Measurements from ENCODE around the gene EPB41L4A.
"Not testable (repeated sequence)": the region's sequence is repeated elsewhere in the genome, so short reads cannot be mapped to it uniquely, and the experiment has no call there.

The EPB41L4A gene

DNA sequence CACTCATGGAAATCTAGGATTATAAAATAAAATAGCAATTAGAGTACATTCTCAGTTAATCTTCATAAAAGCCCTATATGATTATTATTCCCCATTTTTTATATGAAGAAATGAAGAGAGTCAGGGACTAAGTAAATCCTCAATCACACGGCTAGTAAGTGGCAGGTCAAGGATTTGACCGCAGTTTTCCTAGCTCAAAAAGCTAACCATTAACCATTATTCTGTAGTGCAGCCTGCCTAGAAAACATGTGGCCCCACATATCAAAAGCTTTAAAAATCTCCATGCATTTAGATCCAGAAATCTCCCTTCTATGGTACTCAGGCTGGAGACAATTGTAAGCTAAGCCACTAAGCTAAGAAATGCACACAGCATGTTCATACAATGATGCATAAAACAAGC, 21.4 kb downstream of the EPB41L4A start:
- no peak for DNase-seq (ENCODE audit: low read depth in 2 of 2)

GRCh38 chr5:112396430-112396829, 22.6 kb downstream of the EPB41L4A start:
- no peak for DNase-seq (ENCODE audit: low read depth in 2 of 2)

DNA sequence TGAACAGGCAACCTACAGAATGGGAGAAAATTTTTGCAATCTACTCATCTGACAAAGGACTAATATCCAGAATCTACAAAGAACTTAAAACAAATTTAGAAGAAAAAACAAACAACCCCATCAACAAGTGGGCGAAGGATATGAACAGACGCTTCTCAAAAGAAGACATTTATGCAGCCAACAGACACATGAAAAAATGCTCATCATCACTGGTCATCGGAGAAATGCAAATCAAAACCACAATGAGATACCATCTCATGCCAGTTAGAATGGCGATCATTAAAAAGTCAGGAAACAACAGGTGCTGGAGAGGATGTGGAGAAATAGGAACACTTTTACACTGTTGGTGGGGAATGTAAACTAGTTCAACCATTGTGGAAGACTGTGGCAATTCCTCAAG, 23.8 kb downstream of the EPB41L4A start:
- not testable (repeated sequence) for DNase-seq (ENCODE audit: low read depth in 2 of 2)

DNA sequence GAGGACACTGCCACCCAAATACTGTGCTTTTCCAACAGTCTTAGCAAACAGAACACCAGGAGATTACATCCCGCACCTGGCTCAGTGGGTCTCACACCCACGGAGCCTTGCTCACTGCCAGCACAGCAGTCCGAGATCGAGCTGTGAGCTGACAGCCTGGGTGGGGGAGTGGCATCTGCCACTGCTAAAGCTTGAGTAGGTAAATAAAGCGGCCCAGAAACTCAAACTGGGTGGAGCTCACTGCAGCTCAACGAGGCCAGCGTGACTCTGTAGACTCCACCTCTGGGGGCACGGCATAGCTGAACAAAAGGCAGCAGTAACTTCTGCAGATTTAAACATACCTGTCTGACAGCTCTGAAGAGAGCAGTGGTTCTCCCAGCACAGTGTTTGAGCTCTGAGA, 28.8 kb downstream of the EPB41L4A start:
- DNase-seq (ENCODE audit: low read depth in 2 of 2): no peak

GRCh38 chr5:112388739-112389138, 30.3 kb downstream of the EPB41L4A start:
- no peak for DNase-seq (ENCODE audit: low read depth in 2 of 2)

DNA sequence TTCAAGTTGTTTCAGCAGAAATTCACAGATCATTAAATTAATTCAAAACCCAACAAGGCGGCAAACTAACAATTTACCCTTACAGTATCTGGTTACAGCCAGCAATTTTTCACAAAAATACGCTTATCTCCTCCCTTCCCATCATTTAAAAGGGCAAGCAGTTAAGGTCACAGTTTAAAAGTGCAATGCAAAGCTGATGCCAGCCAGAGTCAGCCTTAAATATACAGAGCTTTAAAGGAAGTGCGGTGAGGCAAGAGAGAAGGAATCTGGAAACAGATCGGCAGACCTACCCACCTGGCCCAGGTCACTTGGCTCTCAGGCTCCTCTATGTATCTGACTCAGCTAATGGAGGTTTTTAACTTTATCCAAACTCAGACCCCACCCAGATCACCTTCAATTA, 31.0 kb downstream of the EPB41L4A start:
- no peak for DNase-seq (ENCODE audit: low read depth in 2 of 2)

DNA sequence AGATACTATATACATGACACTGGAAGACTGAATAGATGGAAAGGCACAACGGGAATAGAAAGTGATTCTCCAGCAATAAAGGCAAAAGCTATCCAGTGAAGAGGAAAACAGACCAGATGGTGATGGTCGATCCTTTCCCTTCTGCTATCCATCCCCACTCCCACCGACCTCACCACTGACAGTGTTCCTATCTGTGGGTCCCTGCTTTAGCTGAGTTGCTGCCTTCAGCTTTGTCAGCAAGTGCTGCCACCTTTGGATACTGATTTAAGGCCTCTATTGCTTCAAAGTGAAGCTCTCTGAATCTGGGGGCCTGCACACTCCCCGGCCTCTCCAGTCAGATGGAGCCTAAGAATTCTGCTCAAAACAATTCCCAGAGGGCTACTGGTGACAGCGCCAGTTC, 32.3 kb downstream of the EPB41L4A start:
- DNase-seq (ENCODE audit: low read depth in 2 of 2): no peak

DNA sequence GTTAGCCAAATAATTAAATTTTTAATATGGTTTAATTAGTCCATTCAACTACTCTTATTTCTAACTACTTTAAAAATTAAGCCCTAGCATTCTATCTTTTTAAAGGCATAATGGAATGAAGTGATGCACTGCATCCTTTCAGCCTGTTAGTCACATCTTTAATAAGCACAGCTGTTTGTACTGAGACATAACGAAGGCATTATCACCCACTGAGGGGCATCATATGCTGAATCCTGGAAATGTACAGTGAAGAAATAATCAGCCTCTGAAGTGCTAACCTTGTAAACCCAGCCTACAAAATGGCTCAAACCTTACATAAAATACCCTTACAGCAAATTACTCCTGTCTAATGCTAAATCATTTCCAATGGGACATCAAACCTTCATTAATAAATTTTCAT, 33.1 kb downstream of the EPB41L4A start:
- DNase-seq (ENCODE audit: low read depth in 2 of 2): no peak

DNA sequence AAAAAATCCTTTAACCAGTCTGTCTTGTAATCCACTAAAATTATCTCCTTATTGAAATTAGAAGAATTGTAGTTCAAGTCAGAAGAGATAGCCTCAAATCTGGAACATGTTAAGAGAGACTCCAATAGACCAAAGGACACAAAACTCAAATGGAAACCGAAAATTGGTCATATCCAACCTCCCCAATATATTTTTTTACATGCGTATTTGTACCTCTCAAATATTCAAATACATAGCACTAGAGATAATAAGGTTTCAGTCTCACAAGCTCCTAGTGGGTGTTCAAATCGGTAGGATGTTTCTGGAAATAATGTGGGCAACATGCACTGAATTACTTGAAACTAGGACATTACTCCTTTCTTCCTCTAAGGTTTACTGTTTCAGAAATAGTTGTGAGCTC, 33.5 kb downstream of the EPB41L4A start:
- no peak for DNase-seq (ENCODE audit: low read depth in 2 of 2)

- no peak for DNase-seq (ENCODE audit: low read depth in 2 of 2)
Observed at GRCh38 chr5:112384523-112384922, 34.6 kb downstream of the EPB41L4A start.

DNA sequence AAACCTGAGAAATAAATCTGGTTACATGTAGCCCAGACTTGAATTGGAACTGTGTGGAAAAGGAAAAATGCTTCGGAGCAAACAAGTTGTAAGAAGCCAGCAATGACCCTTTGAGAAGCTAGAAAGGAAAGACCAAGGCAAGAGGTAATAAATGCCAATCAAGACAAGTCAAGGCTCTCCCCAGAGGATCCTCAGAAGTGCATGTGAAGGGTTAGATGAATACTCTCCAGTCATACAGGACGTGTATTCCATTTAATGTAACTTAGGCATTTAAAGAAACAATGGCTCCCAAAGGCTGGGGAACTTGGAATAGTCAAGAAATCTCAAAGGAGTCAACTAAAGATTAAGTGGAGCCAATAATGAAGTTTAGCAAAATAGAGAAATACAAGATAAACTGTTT, 36.2 kb downstream of the EPB41L4A start:
- DNase-seq (ENCODE audit: low read depth in 2 of 2): no peak

DNA sequence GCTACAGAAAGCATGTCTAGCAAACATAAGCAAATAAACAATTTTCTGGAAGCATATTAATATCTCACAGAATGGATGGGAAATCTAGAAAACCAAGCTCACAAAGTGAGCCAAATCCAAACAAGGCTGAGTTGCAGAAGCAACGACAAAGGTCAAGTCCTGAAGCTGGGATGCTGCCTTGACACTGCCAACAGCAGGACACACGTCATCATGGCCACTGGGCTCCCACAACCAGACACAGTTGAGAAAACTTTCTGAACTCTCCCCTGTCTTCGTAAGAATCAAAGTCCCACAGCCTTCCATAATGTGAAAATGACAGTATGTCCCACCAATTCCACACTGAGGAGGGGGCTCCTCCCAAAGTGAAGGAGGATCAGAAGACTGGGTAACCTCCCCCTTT, 37.6 kb downstream of the EPB41L4A start:
- DNase-seq (ENCODE audit: low read depth in 2 of 2): no peak

DNA sequence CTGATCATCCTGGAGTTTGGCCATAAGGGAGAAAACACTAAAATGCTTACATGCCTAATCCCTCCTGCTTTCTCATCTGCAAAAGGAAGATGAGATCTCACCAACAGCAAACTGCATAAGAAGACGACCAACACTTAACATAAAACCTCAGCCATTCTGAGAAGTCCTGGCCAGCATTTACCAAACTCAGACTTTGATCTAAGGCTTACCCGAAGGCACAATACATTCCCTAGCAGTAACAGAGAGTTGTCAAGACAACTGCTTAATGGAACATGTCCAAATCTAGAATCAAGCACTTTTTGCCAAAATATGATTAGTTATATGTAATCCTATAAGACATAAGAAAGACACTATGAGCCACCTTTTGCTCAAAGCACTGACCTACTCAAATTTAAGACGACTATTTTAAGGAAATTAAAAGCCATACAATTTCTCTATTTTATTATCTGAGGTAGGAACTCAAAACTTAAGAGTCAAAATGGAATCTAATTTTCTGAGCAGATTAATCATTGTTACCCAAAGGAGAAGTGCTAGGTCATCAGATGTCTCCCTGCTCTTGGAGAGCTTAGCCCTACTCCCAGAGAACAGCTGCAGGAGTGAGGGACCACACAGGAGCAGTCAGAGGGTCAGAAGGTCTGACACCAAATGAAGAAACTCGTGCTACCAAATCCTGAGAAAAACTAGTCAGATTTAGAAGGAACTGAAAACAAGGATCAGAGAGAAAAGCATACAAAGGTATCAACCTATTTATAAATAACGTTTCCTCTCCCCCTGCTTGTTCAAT, 39.3 kb downstream of the EPB41L4A start:
- DNase-seq (ENCODE audit: low read depth in 2 of 2): no peak

DNA sequence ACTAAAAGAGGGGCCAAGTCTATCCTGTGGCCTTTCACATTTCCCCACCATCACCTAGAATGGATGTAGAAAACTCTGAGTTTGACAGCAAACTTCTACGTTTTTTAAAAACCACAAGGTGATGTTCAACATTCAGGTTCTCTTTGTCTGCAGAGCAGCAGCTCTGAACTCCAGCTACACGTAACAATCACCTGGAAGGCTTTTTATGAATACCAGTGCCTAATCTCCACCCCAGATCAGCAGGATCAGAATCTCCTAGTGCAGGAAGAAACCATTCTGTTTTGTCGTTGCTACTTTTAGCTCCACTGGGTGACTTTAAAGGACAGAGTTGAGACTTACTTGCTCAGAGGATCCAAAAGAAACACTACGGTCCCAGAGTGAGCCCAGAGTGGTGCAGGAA, 44.3 kb downstream of the EPB41L4A start:
- DNase-seq (ENCODE audit: low read depth in 2 of 2): no peak

GRCh38 chr5:112374356-112374755, 44.7 kb downstream of the EPB41L4A start:
- DNase-seq (ENCODE audit: low read depth in 2 of 2): no peak

DNA sequence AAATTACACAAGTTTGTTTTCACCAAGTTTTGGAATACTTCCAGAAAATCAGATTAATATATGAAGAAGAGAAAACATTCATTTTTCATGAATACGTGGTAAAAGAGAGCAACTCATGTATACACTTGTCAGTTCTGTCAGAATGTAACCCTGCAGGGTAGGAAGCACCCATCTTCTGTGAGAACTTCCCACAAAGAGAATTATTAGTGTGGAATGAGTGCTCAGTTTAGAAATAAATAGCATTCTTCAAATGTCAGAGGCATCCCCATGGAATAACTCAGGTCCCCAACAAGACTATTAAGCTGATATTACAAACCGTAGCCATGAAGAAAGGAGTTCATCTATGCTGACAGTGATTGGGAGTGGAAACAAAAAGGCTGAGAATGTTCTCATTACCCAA, 45.2 kb downstream of the EPB41L4A start:
- no peak for DNase-seq (ENCODE audit: low read depth in 2 of 2)

DNA sequence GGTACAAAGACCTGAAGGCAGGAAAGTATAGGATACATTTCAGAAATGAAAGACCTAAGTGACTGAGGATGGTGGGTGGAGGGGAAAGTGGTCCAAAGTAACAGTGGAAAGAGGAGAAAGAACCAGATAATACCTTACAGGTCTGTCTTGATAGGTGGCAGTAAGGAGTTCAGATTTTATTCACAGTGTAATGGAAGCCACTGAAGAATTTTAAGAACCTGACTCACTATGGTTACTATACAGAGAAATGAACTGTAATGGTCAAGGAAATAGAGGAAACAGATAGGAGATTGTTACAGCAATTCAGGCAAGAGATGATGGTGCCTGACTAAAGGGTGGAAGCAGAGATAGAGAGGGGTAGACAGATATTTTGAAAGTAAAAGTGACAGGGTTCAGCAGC, 46.5 kb downstream of the EPB41L4A start:
- no peak for DNase-seq (ENCODE audit: low read depth in 2 of 2)

GRCh38 chr5:112371067-112371466, 48.0 kb downstream of the EPB41L4A start:
- no peak for DNase-seq (ENCODE audit: low read depth in 2 of 2)

- no peak for DNase-seq (ENCODE audit: low read depth in 2 of 2)
Observed at GRCh38 chr5:112367400-112367799, 51.7 kb downstream of the EPB41L4A start.

- DNase-seq (ENCODE audit: low read depth in 2 of 2): no peak
Observed at GRCh38 chr5:112366987-112367386, 52.1 kb downstream of the EPB41L4A start.

DNA sequence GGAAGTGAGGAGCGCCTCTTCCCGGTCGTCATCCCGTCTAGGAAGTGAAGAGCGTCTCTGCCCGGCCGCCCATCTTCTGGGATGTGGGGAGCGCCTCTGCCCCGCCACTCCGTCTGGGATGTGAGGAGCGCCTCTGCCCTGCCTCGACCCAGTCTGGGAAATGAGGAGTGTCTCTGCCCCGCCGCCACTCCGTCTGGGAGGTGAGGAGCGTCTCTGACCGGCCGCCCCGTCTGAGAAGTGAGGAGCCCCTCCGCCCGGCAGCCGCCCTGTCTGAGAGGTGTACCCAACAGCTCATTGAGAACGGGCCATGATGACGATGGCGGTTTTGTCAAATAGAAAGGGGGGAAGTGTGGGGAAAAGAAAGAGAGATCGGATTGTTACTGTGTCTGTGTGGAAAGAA, 58.3 kb downstream of the EPB41L4A start:
- DNase-seq (ENCODE audit: low read depth in 2 of 2): not testable (repeated sequence)

GRCh38 chr5:112356178-112356956, 62.7 kb downstream of the EPB41L4A start:
- no peak for DNase-seq (ENCODE audit: low read depth in 2 of 2)

DNA sequence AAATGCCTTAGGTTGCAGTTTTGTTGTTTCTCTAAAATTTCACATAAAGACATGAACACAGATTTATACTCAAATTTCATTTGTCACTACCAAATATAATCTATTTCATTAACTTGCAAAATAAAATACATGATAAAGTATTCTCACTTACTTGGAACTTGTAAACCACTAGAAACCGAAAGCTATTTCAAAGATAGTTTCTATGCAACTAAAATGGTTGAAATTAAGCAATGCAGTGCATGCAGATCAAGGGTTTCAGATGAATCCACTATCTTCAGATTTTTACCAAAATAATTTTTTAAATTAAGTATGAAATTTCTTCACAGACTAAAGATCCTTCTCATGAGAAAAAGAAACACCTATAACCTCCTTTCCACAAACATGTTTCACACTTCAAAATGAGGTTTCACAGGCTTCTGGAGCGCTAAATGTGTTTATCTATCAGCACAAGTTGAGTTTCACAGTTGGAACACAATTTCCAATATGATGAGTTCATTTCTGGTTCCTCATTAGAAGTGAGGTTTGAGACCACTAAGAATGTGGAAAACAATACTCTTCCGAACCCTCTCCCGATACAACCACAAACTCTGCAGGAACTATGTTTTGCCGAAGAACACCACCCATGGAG, 63.9 kb downstream of the EPB41L4A start:
- DNase-seq (ENCODE audit: low read depth in 2 of 2): no peak
